Measurements from ENCODE around the gene KCNIP3.
"Not testable (repeated sequence)": the region's sequence is repeated elsewhere in the genome, so short reads cannot be mapped to it uniquely, and the experiment has no call there.

KCNIP3 gene

DNA sequence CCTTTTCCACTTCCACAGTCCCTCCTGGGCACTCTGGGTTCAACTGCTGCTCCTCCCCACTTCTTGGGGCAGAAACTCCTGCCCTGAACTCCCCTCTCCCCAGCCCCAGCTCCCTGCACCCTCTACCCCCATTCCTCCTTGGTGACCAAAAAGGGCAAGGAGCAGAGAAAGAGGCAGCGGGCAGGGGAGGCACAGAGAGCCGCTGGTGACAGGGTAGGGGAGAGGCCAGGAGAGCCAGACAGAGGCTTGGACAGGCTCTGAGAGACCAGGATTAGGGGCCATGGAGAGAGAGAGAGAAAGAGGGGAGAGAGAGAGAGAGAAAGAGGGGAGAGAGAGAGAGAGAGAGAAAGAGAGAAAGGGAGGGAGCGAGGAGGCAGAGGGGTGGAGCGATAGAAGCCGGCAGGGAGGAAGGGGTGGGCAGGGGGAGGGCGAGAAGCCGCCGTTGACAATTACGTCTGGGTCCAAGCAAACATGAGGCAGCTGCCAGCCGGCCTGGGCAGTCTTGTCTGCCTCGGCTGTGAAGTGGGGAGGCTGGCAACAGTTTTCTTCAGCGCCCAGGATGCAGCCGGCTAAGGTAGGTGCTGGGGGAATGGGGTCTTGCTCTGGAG lies at the start of gene KCNIP3:
KCNIP3 (plus strand) TSS at position 468 of the 608 bp plus-strand sequence; CDS start at position 560, 92 bp downstream.
- peak; percentile 77 for DNase-seq

- no peak for DNase-seq
These were observed 38.9 kb upstream of the KCNIP3 start for GRCh38 chr2:95258271-95258670.

- no peak for DNase-seq
These were observed 36.8 kb upstream of the KCNIP3 start for GRCh38 chr2:95260028-95261023.

- DNase-seq, result no peak
These were observed 35.5 kb upstream of the KCNIP3 start for GRCh38 chr2:95261602-95262001.

DNA sequence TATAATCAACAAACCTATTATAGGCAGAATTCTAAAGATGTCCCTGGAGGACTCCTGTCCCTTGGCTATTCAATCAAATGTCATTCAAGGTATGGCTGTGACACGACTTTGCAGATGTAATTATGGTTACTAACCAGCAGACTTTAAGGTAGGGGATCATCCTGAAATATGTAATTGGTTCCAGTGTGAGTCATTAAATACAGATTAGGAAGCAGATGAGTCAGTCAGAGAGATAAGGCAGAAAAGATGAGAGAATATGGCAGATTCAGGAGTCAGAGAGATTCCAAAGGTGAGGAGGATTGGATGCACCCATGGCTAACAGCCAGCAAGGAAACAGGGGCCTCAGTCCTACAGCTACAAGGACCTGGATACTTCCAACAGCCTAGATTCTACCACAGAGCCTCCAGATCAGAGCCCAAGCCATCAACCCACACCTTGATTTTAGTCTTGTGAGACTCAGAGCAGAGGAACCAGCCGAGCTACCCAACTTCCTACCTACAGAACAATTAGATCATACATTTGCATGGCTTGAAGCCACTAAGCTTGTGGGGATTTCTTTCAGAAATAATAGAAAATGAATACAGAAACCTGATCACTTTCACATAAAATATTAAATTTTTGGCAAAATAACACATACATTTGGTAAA lies 34.1 kb upstream of the KCNIP3 start:
- DNase-seq, result no peak

DNA sequence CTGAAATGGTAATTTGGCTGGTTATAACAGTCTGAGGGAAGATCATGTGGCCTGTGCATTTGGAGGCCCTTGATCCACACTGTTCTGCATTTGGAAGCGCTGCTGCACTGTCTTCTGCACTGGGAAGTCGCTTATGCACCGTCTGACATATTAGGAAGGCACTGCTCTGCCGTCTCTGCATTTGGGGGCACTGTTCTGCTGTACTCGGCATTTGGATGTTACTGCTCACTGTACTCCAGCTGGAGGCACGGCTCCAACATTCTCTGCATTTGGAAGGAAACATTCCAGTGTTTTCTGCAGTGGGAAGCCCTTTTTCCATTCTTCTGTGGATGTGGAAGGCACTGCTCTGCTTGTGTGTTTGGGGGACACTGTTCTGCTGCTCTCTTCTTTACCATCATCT lies 32.5 kb upstream of the KCNIP3 start:
- DNase-seq, result no peak

DNA sequence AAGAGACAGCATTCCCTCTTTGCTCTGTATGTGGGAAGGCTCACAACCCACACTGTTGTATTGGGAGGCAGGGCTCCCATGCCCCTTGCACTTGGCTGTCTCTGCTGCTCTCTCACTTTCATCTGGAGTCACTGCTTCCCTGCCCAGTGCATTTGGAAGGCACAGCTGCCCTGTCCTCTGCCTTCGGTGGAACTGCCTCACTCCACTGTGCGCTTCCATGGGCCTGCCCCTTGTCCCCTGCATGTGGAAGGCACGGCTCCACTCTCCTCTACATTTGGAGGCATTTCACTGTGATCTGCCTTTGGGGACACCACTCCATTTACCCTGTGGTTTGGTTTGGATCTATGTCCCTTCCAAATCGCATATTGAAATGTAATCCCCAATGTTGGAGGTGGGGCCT lies 32.0 kb upstream of the KCNIP3 start:
- DNase-seq, result no peak

DNA sequence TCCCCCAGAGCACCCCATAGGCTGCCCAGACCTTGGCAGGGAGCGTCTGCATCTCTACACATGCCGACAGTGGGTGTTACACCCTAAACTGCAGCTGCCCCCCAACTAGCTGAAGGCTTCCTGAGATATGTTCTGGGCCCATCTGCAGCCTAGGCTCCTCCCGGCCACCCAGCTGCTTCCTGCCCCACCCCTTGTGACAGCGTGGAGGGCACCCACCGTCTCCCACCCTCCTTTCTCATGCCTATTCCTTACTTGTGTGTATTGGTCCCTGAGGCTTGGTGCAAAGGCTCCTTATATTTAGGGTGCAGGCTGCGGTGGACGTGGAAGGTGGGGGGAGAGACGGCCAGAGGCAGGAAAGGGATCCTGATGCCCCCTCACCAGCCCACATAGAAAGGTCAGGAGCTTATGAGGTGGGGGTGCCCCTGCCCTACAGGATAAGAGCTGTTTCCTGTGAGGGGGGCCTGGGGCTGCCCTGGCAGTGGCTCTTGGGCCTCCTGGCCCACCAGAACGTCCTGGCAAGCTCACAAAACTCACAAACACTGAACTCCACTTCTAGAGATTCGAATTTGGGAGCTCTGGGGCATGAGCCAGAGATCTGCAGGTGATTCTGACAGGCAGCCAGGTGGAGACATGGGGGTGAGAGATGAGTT lies 30.2 kb upstream of the KCNIP3 start:
- no peak for DNase-seq

- DNase-seq, result no peak
These were observed 29.5 kb upstream of the KCNIP3 start for GRCh38 chr2:95267458-95268210.

DNA sequence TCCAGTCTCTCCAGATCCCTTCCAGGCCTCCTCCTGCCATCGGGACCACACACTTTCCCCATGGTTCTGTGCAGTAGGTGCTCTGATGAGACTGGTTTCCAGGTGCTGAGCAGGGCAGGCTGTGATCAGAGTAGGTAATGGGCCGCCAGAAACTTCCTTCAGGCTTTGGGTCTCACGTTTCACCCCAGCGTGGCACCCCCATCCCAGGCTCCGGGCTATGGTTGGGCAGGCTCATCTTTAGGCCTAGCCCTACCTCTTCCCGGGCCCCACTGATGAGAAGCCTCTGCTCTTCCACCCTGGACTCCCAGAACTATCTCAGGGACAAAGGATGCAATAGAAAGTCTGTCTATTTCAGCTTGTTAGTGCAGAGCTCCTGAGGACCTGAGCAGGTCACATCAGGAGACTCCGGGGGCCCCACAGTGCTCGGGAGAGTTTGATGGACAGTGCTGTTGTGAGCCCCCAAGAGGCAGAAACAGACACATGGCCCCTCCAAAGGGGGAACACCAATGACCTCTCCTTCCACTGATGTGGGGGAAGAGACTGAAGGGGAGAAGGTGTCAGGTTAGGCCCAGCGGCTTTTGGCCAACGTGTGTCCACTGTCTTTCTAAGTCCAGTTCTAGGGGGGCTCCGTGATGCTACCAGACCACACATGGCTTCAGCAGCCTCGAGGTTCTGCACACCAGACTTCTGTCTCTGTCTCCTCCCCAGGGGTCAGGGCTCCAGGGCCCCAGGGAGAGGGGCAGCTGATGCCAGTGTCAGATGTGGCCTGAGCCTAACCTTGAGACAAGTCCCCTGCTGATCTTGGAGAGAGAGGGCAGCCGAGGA lies 28.7 kb upstream of the KCNIP3 start:
- no peak for DNase-seq

DNA sequence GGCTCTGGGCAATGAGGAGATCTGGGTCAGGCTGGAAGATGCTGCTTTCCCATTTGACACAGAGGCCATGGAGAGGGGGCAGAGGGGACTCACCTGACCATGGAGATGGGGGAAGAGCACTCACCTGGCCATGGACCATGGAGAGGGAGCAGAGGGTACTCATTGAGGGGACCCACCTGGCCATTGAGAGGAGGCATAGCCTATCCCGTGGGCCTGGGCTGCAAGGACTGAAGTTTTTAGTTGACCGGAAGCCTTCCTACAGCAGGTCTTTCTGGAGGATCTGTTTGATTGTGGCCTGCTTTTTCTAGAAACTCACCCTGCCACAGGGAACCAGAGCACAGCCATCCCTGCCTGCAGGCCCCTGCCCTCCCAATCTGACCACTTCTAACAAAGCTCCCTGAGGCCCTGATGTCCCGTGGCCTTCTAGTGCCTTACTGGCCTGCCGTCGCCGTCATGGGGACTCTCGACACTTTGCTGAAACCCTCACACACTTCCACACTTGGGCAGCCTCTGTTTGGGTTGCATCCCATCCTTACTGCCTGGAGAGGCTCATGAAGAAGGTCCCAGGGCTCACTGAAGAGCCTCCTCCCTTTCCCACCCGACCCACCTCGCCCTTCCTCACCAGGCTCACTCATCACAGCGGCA lies 28.0 kb upstream of the KCNIP3 start:
- no peak for DNase-seq

DNA sequence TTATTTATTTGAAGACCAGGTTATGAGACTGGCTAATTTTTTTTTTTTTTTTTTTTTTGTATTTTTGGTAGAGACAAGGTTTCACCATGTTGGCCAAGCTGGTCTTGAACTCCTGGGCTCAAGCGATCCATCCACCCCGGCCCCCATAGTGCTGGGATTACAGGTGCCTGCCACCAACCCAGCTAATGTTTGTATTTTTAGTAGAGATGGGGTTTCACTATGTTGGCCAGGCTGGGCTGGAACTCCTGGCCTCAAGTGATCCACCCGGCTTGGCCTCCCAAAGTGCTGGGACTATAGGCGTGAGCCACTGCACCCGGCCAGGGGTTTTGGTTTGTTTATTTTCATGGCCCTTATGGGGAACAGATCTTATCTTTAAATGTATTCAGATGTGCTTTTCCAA lies 27.4 kb upstream of the KCNIP3 start:
- DNase-seq, result not testable (repeated sequence)

GRCh38 chr2:95270541-95271081 lies 26.5 kb upstream of the KCNIP3 start:
- DNase-seq, result no peak

GRCh38 chr2:95271381-95271971 lies 25.7 kb upstream of the KCNIP3 start:
- no peak for DNase-seq

GRCh38 chr2:95272299-95272751 lies 24.8 kb upstream of the KCNIP3 start:
- DNase-seq, result no peak

GRCh38 chr2:95272781-95273180 lies 24.4 kb upstream of the KCNIP3 start:
- no peak for DNase-seq

- DNase-seq, result no peak
These were observed 23.4 kb upstream of the KCNIP3 start for GRCh38 chr2:95273566-95274290.

DNA sequence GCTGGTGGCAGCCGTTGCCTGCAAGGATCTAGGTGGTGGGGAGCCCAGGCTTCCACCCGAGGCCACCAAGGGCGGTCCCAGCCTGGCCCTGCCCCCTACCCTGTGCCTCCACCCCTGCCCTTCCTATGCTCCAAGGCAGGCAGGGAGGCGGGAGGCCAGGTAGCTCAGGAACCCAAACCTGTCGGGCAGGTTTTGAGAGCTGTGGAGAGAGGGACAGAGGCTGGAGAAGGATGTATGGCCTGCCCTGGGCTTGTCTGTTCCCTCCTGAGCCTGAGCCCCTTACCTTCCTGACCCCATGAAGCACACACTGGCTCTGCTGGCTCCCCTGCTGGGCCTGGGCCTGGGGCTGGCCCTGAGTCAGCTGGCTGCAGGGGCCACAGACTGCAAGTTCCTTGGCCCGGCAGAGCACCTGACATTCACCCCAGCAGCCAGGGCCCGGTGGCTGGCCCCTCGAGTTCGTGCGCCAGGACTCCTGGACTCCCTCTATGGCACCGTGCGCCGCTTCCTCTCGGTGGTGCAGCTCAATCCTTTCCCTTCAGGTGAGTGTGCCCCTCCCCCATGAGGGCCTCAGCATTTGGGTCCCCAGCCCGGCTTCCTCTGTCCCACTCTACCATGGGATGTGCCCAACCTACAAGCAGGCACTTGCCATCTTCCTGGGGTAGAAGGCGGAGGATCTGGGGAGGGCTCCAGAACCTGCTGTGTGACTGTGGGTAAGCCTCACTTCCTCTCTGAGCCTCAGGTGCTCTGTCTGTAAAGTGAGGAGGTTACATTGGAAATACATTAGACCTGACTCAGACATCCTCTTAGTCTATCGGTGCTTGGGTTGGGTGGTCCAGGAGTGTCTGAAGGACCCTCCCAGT lies 22.6 kb upstream of the KCNIP3 start, which contains the start of gene PROM2:
PROM2 (plus strand) TSS at position 159 of the 860 bp plus-strand sequence; CDS start at position 296, 137 bp downstream.
- DNase-seq, result peak; percentile 15

Measured in eye (tissue), 1 donor.